DMS79 (cell line): ENCODE measurements around the gene S100A7A.
"Not testable (repeated sequence)": the region's sequence is repeated elsewhere in the genome, so short reads cannot be mapped to it uniquely, and the experiment has no call there.

Experiments
- DNase-seq: peaks from one replicate; lab custom pipeline; 2025; lab: John Stamatoyannopoulos, UW

Gene S100A7A

DNA sequence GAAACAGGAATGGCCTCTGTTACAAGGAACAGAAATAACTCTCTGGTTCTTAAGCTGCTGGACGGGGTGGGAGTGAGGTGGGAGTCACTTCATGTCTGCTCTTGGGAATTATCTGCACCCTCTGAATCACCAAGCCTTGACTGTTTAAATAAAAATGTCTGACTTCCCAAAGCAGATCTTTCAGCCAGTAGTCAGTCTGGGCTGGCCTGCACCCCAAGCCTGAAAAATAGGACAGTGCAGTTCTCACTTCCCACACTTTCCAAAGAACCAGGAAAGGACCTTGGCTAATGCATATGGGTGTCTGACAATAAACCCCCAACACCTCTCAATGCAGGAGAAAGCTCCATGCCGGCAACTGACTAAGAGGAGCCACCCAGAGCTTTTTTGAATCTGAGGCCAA is 43.3 kb downstream of the S100A7A start:
- no peak for DNase-seq

GRCh38 chr1:153460551-153460950 is 44.2 kb downstream of the S100A7A start, which contains the start of gene S100A7:
S100A7 (minus strand) TSS chr1:153460651; CDS start chr1:153459013, 1,638 bp downstream.
- DNase-seq: no peak

GRCh38 chr1:153462741-153463140 is 46.4 kb downstream of the S100A7A start:
- DNase-seq: not testable (repeated sequence)

DNA sequence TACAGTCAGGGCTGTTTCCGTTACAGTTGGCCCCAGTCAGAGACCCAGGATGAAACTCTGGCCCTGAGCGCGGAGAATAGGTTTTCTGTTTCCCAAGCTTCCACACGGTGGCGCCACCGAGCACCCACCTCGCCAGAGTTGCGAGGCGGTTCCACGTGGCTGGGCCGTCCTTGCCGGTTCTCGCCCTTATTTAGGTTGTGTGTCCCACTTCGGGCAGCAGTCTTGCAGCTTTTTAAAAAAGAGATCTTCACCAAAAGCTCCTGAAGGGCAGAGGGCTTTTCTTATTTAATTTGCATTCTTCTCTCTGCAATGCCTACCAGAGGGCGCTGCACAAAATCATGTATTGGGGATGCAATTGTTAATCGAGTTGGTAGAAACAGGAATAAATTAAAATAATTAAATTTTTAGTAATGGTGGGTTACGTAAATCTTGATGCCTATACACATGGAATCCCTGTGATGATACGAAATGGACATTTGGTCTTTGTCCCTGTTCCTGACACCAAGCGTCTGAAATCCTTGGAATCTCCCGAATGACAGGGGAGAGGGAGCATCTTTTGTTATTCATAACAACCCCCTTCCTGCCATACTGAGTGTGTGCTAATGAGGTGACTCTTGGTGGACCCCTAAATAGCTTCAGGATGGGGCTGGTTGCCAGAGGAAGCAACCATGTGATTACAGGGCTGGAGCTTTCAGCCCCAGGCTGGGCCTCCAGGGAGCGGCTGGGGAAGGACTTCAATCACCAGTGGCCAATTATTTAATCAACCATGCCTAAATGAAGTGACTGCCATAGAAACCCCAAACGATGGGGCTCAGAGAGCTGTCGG is 49.7 kb downstream of the S100A7A start:
- DNase-seq: no peak

- no peak for DNase-seq
These were observed 50.6 kb downstream of the S100A7A start for GRCh38 chr1:153466908-153467307.

- no peak for DNase-seq
These were observed 54.4 kb downstream of the S100A7A start for GRCh38 chr1:153470707-153471106.
